GM18505 (cell line): Measurements from ENCODE around the gene KRT80.

Experiments used
- ATAC-seq: cut with Tn5 transposase; IDR thresholded peaks from one replicate; pipeline ENCODE4 v1.9.1; 2021; ENCODE audit not compliant: unreplicated experiment
- POLR2A ChIP-seq: IDR thresholded peaks from 4 replicates; pipeline ENCODE4 v1.6.1; 2011; ENCODE audit warnings: borderline replicate concordance; ENCODE audit not compliant: insufficient read depth, insufficient read length; ENCODE audit errors: extremely low read depth

KRT80 gene

DNA sequence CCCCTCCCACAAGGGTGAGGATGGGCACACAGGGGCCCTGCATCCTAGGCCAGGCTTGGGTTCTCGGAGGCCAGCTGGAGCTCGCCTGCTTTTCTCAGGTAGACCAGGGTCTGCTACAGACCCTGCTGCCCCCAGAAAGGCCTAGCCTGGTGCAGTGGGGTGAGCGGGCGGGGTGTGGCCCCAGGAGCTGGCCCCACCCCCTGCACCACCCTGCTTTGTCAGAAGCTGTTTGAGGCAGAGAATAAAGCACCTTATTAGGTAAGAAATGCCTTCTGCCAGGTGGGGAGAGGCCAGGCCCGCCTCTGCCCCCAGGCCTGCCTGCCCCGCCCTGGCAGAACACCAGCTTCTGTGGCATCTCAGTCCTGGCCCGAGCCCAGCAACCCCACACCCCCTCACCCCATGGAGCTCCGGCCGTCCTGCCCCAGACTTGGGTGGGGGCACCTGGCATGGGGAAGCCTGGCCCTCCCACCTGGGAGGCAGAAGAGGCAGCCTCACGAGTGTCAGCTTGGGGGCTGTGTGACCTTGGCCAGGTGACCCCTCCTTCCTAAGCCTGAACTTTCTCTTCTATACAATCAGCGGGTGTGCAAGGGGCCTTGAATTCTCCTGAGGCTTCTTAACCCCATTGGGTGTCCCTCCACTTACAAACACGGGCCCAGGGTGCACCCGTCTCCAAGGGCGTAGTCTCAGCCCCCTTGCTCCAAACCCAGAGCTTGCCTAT is 43.2 kb downstream of the KRT80 start:
- TF ChIP-seq POLR2A = no peak
- ATAC-seq = no peak

- TF ChIP-seq POLR2A = no peak
These were observed 43.8 kb downstream of the KRT80 start for GRCh38 chr12:52147964-52148463.

GRCh38 chr12:52147367-52147963 is 44.3 kb downstream of the KRT80 start:
- no peak for ATAC-seq
- no peak for TF ChIP-seq POLR2A

More at GRCh38 chr12:52147964-52148463, 43.8 kb downstream of the KRT80 start:
- ATAC-seq = no peak

- no peak for TF ChIP-seq POLR2A
- no peak for ATAC-seq
These were observed 44.9 kb downstream of the KRT80 start for GRCh38 chr12:52146822-52147366.

DNA sequence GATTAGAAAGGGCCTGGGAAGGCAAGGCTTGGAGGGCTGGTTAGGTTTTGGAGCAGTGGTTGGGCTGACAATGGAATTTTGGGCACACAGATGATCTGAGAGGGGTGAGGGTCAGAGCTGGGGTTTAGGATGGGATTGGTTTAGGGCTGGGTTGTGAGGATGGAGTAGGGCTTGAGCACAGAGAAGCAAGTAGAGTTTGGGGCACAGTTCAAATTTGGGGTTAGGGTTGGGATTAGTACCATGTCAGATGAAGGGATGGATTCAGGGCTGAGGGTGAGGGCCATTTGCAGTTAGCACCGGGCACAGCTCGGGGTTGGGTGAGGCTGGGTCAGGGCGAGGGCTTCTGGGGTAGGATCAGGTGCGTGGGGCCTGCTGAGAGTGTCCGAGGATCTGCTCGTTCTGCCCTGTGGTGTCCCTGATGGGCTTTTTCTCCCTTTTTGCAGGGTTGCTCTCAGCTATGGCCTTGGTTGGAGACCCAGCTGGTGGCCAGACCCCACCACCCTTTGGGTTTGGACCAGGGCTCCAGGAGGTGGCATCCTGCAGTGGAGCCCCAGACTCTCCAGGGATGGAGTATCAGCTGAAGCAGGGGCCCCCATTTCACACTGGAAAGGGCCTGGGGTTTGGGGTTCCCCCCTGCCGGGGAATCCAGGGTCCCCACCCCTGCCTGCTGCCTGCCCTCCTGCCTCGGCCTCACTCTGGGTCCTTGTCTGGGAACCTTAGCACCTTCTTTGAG is 45.6 kb downstream of the KRT80 start:
- ATAC-seq = no peak
- TF ChIP-seq POLR2A = no peak

GRCh38 chr12:52145228-52146088 is 46.4 kb downstream of the KRT80 start:
- no peak for ATAC-seq
- no peak for TF ChIP-seq POLR2A

- no peak for ATAC-seq
- no peak for TF ChIP-seq POLR2A
These were observed 47.1 kb downstream of the KRT80 start for GRCh38 chr12:52144512-52145227.

DNA sequence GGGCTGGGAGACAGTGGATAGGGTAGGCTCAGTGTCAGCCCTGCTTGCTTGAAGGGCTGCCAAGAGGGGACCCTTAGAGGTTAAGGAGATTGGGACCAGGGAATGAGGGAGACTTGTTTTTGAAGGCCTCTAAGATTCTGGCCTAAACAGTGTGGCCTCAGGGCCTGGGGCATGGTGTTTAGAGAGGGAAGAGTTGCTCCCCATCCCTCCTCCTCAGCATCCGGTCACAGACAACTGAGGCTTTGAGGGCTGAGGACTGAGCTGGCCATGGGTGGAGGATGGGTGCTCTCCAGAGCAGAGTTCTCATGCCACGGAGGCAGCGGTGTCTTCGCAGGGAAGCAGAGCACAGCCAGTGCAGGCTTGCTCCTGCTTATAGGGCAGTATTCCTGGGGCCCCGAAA is 49.4 kb downstream of the KRT80 start:
- no peak for TF ChIP-seq POLR2A
- ATAC-seq = no peak

- no peak for TF ChIP-seq POLR2A
- no peak for ATAC-seq
These were observed 49.9 kb downstream of the KRT80 start for GRCh38 chr12:52141875-52142274.

GRCh38 chr12:52141306-52141705 is 50.5 kb downstream of the KRT80 start:
- TF ChIP-seq POLR2A = no peak

GRCh38 chr12:52139579-52140062 is 52.2 kb downstream of the KRT80 start:
- no peak for TF ChIP-seq POLR2A
- no peak for ATAC-seq

More at GRCh38 chr12:52141306-52141705, 50.5 kb downstream of the KRT80 start:
- no peak for ATAC-seq

DNA sequence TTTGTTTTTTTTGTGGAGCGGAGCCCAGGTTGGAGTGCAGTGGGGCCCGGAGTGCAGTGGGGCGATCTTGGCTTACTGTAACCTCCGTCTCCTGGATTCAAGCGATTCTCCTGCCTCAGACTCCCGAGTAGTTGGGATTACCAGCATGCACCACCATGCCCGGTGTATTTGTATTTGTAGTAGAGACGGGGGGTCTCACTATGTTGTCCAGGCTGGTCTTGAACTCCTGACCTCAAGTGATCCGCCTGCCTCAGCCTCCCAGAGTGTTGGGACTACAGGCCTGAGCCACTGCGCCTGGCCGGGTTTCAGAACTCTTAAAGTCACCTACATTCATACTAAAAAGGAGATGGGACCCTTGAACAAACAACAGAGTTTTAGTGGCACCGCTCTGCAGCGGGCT is 52.7 kb downstream of the KRT80 start:
- ATAC-seq = no peak
- no peak for TF ChIP-seq POLR2A

- ATAC-seq = no peak
- TF ChIP-seq POLR2A = no peak
These were observed 54.1 kb downstream of the KRT80 start for GRCh38 chr12:52137746-52138145.

DNA sequence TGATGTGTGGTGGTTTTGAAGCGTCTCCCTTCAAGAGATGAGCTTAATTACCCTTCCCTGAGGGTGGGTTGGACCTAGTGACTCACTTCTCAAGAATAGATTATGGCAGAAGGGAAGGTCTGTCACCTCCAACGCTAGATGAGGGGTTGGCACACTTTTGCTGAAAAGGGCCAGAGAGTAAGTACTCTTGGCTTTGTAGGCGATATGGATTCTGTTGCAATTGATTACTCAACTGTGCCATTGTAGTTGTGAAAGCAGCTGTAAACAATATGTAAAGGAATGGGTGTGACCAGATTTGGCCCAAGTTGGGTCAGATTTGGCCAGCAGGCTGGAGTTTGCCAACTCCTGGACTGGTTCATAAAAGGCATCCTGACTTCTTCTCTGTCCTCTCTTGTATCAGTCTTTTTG is 59.1 kb downstream of the KRT80 start:
- no peak for ATAC-seq
- TF ChIP-seq POLR2A = no peak
